ENCODE data around the gene NDUFB3. TPM values are rescaled to one million over a fixed set of nuclear protein-coding genes. Genes with fewer than 3 reads are reported as not detected.
A peak's percentile ranks its signal among the peaks of the same experiment; 100 is the strongest.

The NDUFB3 gene
- total RNA-seq, 1 donor from 2014 or later, result 69.1 TPM

DNA sequence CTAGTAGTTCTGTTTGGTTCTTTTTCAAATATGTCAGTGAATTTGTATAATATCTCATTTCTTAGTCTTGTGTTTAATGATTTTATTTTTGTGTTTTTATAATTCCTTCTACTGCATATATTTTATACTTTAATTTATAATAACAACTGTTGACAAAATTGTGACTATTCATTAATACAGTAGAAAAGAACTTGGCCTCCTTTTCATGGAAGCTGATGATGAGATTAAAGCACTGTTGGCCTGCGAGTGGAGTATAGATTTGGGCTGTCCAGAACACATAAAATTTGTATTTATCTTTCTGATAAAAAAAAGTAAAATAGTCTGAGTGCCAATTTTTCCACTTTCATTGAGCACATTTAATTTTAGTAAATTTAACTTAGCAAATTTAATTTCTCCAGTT lies 56.2 kb downstream of the NDUFB3 start:
- H3K9me3 Mint-ChIP-seq (ENCODE audit: unreplicated experiment), result no peaks in the 10 kb centered on the region
- peaks cover 3% of the 10 kb centered on the region for H3K36me3 Mint-ChIP-seq (ENCODE audit: unreplicated experiment)
- no peak overlapping the region for H3K4me3 Mint-ChIP-seq (ENCODE audit: unreplicated experiment)
- H3K4me1 Mint-ChIP-seq (ENCODE audit: unreplicated experiment), result peaks cover 72% of the 10 kb centered on the region
- TF ChIP-seq, protein P1, sequence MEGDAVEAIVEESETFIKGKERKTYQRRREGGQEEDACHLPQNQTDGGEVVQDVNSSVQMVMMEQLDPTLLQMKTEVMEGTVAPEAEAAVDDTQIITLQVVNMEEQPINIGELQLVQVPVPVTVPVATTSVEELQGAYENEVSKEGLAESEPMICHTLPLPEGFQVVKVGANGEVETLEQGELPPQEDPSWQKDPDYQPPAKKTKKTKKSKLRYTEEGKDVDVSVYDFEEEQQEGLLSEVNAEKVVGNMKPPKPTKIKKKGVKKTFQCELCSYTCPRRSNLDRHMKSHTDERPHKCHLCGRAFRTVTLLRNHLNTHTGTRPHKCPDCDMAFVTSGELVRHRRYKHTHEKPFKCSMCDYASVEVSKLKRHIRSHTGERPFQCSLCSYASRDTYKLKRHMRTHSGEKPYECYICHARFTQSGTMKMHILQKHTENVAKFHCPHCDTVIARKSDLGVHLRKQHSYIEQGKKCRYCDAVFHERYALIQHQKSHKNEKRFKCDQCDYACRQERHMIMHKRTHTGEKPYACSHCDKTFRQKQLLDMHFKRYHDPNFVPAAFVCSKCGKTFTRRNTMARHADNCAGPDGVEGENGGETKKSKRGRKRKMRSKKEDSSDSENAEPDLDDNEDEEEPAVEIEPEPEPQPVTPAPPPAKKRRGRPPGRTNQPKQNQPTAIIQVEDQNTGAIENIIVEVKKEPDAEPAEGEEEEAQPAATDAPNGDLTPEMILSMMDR (IDR thresholded peaks at IDR 0.05), result no peak
- DNase-seq (ENCODE audit: extremely low spot score, unreplicated experiment), result no peak
- H3K27me3 Mint-ChIP-seq (ENCODE audit: unreplicated experiment), result no peaks in the 10 kb centered on the region
- peak overlapping the region; percentile 83 for H3K27ac Mint-ChIP-seq (ENCODE audit: unreplicated experiment)

DNA sequence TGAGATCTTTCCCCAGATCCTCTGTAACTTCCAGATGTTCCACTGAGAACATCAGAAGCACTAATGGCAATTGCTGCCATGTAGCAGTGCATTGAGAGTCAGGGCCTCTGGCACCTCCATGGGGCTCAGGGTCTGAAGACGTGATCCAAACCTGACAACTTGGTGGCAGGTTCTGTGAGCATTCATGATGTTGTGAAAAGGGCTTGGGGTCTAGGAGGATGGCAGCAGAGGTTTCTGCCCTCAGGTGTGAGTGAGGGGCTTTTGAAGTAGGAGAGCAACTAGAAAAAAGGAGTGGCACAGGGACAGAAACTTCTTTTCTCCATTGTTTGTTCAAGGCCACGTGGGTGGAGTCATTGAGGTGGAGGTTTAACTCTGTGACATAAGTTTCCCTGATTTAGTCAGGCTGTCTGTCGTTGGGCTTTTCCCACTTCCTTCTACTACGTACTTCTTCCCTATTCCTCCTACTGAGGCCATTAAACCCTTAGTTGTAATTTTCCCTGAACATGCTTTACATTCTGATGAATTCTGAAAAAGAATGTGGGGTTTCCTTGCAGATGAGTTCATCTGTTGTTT lies 57.2 kb downstream of the NDUFB3 start:
- Mint-ChIP-seq H3K9me3 (ENCODE audit: unreplicated experiment) (no peaks in the 10 kb centered on the region), H3K4me1 (ENCODE audit: unreplicated experiment) (peaks cover 71% of the 10 kb centered on the region), H3K27me3 (ENCODE audit: unreplicated experiment) (no peaks in the 10 kb centered on the region), H3K4me3 (ENCODE audit: unreplicated experiment) (no peak overlapping the region), H3K27ac (ENCODE audit: unreplicated experiment) (peak overlapping the region; percentile 82), H3K36me3 (ENCODE audit: unreplicated experiment) (peaks cover 7% of the 10 kb centered on the region)
- TF ChIP-seq, protein P1 (IDR thresholded peaks at IDR 0.05), result no peak
- peak; percentile 46 for DNase-seq (ENCODE audit: extremely low spot score, unreplicated experiment)

DNA sequence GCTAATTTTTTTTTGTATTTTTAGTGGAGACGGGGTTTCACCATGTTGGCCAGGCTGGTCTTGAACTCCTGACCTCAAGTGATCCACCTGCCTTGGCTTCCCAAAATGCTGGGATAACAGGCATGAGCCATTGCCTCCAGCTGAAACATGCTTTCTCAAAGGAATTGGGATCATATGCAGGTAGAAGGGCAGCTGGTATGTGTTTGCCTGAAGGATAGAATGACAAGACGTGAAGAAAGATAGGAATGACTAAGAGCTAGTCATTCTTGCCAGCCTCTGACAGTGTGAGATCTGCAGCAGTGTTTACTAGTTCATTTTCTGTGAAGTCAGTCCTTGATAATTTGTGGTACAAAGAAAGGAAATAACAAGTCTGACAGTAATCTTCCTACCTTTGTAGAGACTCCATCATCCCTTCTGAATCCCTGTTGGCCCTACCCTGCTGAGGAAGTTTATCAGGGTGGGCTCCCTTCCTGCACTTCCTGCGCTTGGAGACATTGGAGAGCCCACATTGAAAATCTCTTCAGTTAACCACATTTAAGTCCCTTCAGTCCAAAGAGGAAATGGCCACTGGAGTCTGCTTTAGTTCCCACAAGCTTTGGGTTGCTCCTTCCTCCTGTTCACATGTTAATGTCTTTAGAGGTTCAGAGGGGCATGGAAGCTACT lies 58.9 kb downstream of the NDUFB3 start:
- Mint-ChIP-seq H3K27me3 (ENCODE audit: unreplicated experiment) (no peaks in the 10 kb centered on the region), H3K4me1 (ENCODE audit: unreplicated experiment) (peaks cover 58% of the 10 kb centered on the region), H3K4me3 (ENCODE audit: unreplicated experiment) (no peak overlapping the region), H3K36me3 (ENCODE audit: unreplicated experiment) (peaks cover 7% of the 10 kb centered on the region), H3K9me3 (ENCODE audit: unreplicated experiment) (no peaks in the 10 kb centered on the region), H3K27ac (ENCODE audit: unreplicated experiment) (peak overlapping the region; percentile 44)
- TF ChIP-seq, protein P1 (IDR thresholded peaks at IDR 0.05), result no peak
- DNase-seq (ENCODE audit: extremely low spot score, unreplicated experiment), result peak; percentile 51

DNA sequence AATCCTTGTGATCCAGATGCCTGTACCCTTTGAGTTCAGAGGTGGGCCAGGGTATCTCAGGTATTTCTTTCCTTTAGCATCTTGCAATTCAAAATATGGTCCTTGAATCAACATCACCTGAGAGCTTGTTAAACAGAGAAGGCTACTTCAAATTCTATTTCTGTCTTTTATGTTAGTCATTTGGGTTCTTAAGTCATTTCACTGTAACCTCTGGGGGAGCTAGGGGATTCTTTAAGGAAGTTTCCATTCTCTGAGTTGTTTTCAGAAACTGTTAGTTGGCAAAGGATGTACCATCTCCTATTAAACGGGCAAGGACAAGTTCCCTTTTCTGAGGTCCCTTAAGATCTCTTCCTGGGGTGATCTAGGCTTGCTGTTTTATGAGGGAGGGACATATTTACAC lies 60.7 kb downstream of the NDUFB3 start:
- peaks cover 43% of the 10 kb centered on the region for H3K4me1 Mint-ChIP-seq (ENCODE audit: unreplicated experiment)
- no peak for DNase-seq (ENCODE audit: extremely low spot score, unreplicated experiment)
- H3K9me3 Mint-ChIP-seq (ENCODE audit: unreplicated experiment), result no peaks in the 10 kb centered on the region
- H3K27me3 Mint-ChIP-seq (ENCODE audit: unreplicated experiment), result no peaks in the 10 kb centered on the region
- H3K4me3 Mint-ChIP-seq (ENCODE audit: unreplicated experiment), result no peak overlapping the region
- TF ChIP-seq, protein P1 (IDR thresholded peaks at IDR 0.05), result no peak
- peak overlapping the region; percentile 24 for H3K27ac Mint-ChIP-seq (ENCODE audit: unreplicated experiment)
- peaks cover 10% of the 10 kb centered on the region for H3K36me3 Mint-ChIP-seq (ENCODE audit: unreplicated experiment)

Other genes starting within 250 kb of the NDUFB3 start
- gene CLK1, start 207.3 kb upstream of the NDUFB3 start, total RNA-seq, result 92.0 and 96.8 TPM in 2 replicates
- gene PPIL3, start 182.9 kb upstream of the NDUFB3 start, total RNA-seq, result 49.7 and 50.8 TPM in 2 replicates
- gene NIF3L1, start 182.6 kb upstream of the NDUFB3 start, total RNA-seq, result 22.6 and 23.1 TPM in 2 replicates
- gene ORC2, start 108.3 kb upstream of the NDUFB3 start, total RNA-seq, result 24.0 and 25.5 TPM in 2 replicates
- gene HYCC2, start 330 bp upstream of the NDUFB3 start, total RNA-seq, result 16.8 and 18.9 TPM in 2 replicates
- 45.8 and 48.1 TPM in 2 replicates for gene CFLAR, start 44.2 kb downstream of the NDUFB3 start, total RNA-seq
- gene CASP10, start 111.1 kb downstream of the NDUFB3 start, total RNA-seq, result 0.35 TPM in 1 of 2 replicates, not detected in the other
- 11.1 and 11.4 TPM in 2 replicates for gene CASP8, start 188.5 kb downstream of the NDUFB3 start, total RNA-seq